Eye (tissue), 1 donor: ENCODE data around the gene COL13A1.

Experiments
- DNase-seq: peaks from one replicate; pipeline ENCODE4 v3.0.0-alpha.2; 2015

The COL13A1 gene

GRCh38 chr10:69955211-69955805 lies 153.6 kb downstream of the COL13A1 start:
- no peak for DNase-seq

- DNase-seq, result no peak
Measured at GRCh38 chr10:69955897-69956740, 154.4 kb downstream of the COL13A1 start.

GRCh38 chr10:69956741-69957230 lies 155.1 kb downstream of the COL13A1 start:
- DNase-seq, result no peak

- DNase-seq, result no peak
Measured at GRCh38 chr10:69957241-69957885, 155.7 kb downstream of the COL13A1 start.

- DNase-seq, result peak; percentile 51
Measured at GRCh38 chr10:69957886-69958555, 156.3 kb downstream of the COL13A1 start.

GRCh38 chr10:69958556-69958902 lies 156.8 kb downstream of the COL13A1 start:
- no peak for DNase-seq

- DNase-seq, result no peak
Measured at GRCh38 chr10:69959911-69960310, 158.2 kb downstream of the COL13A1 start.

- no peak for DNase-seq
Measured at GRCh38 chr10:69960606-69960987, 158.9 kb downstream of the COL13A1 start.

GRCh38 chr10:69960988-69961880 lies 159.5 kb downstream of the COL13A1 start:
- no peak for DNase-seq

GRCh38 chr10:69961881-69962745 lies 160.4 kb downstream of the COL13A1 start:
- DNase-seq, result no peak

- no peak for DNase-seq
Measured at GRCh38 chr10:69962746-69963135, 161.0 kb downstream of the COL13A1 start.

- no peak for DNase-seq
Measured at GRCh38 chr10:69963178-69963834, 161.6 kb downstream of the COL13A1 start.

GRCh38 chr10:69963835-69964710 lies 162.4 kb downstream of the COL13A1 start:
- DNase-seq, result no peak

GRCh38 chr10:69965086-69965485 lies 163.4 kb downstream of the COL13A1 start:
- DNase-seq, result no peak

- no peak for DNase-seq
Measured at GRCh38 chr10:69965919-69966662, 164.4 kb downstream of the COL13A1 start.

GRCh38 chr10:69968830-69969229 lies 167.1 kb downstream of the COL13A1 start:
- no peak for DNase-seq

GRCh38 chr10:69969977-69970376 lies 168.3 kb downstream of the COL13A1 start:
- no peak for DNase-seq

GRCh38 chr10:69972981-69973397 lies 171.3 kb downstream of the COL13A1 start:
- DNase-seq, result no peak

- DNase-seq, result no peak
Measured at GRCh38 chr10:69973678-69974077, 172.0 kb downstream of the COL13A1 start.
